H9 (cell line): ENCODE data around the gene RNF113A. TPM values are rescaled to one million over a fixed set of nuclear protein-coding genes. Genes with fewer than 3 reads are reported as not detected.
"Not testable (repeated sequence)": the region's sequence is repeated elsewhere in the genome, so short reads cannot be mapped to it uniquely, and the experiment has no call there.

Source experiments
- DNase-seq: peaks from one replicate; pipeline ENCODE4 v3.0.0-alpha.2; 2017
- H2AFZ ChIP-seq: one replicate; pipeline ENCODE4 v1.6.1; 2013; ENCODE audit warnings: mild to moderate bottlenecking, low read length, control low read depth, moderate library complexity
- H2AK5ac ChIP-seq: 2 replicates; pipeline ENCODE4 v1.6.1; 2013; ENCODE audit warnings: low read length, control low read depth, mixed read lengths; ENCODE audit not compliant: insufficient read length
- H2BK120ac ChIP-seq: one replicate; pipeline ENCODE4 v1.6.1; 2013; ENCODE audit warnings: low read depth, mild to moderate bottlenecking, low read length, control low read depth, inconsistent platforms; ENCODE audit not compliant: poor library complexity, severe bottlenecking
- H2BK12ac ChIP-seq: 2 replicates; pipeline ENCODE4 v1.6.1; 2013; ENCODE audit warnings: low read length, control low read depth, mixed read lengths, low read depth; ENCODE audit not compliant: insufficient read length
- H2BK15ac ChIP-seq: 2 replicates; pipeline ENCODE4 v1.6.1; 2013; ENCODE audit warnings: low read depth, low read length, control low read depth
- H2BK20ac ChIP-seq: one replicate; pipeline ENCODE4 v1.6.1; 2013; ENCODE audit warnings: low read depth, mild to moderate bottlenecking, low read length, control low read depth, inconsistent platforms; ENCODE audit not compliant: poor library complexity, severe bottlenecking
- H2BK5ac ChIP-seq: 2 replicates; pipeline ENCODE4 v1.6.1; 2013; ENCODE audit warnings: low read length, control low read depth, mixed read lengths; ENCODE audit not compliant: insufficient read length
- H3K14ac ChIP-seq: 2 replicates; pipeline ENCODE4 v1.6.1; 2013; ENCODE audit warnings: low read length, control low read depth; ENCODE audit not compliant: insufficient read depth
- H3K18ac ChIP-seq: 2 replicates; pipeline ENCODE4 v1.6.1; 2013; ENCODE audit warnings: low read depth, mild to moderate bottlenecking, mixed read lengths, low read length, control low read depth; ENCODE audit not compliant: insufficient read length
- H3K23ac ChIP-seq: 2 replicates; pipeline ENCODE4 v1.6.1; 2013; ENCODE audit warnings: low read length, control low read depth, mixed read lengths, low read depth; ENCODE audit not compliant: insufficient read length
- H3K23me2 ChIP-seq: 2 replicates; pipeline ENCODE4 v1.6.1; 2013; ENCODE audit warnings: low read depth, mild to moderate bottlenecking, mixed read lengths, low read length, control low read depth; ENCODE audit not compliant: insufficient read length, poor library complexity, severe bottlenecking
- H3K27ac ChIP-seq: 2 replicates; pipeline ENCODE4 v1.5.1; 2013; ENCODE audit warnings: low read length, control low read depth, mixed read lengths, low read depth; ENCODE audit not compliant: insufficient read length
- H3K27me3 ChIP-seq: 2 replicates; pipeline ENCODE4 v1.6.1; 2013; ENCODE audit warnings: low read length, control low read depth, inconsistent platforms; ENCODE audit not compliant: insufficient read depth
- H3K4ac ChIP-seq: 2 replicates; pipeline ENCODE4 v1.6.1; 2013; ENCODE audit warnings: low read depth, mild to moderate bottlenecking, control low read depth, inconsistent platforms, low read length, moderate library complexity
- H3K4me1 ChIP-seq: 2 replicates; pipeline ENCODE4 v1.6.1; 2013; ENCODE audit warnings: low read length, control low read depth, inconsistent platforms; ENCODE audit not compliant: insufficient read depth
- H3K4me2 ChIP-seq: 2 replicates; pipeline ENCODE4 v1.6.1; 2013; ENCODE audit warnings: low read length, control low read depth, mixed read lengths; ENCODE audit not compliant: insufficient read length, insufficient read depth
- H3K56ac ChIP-seq: 2 replicates; pipeline ENCODE4 v1.6.1; 2013; ENCODE audit warnings: low read depth, mild to moderate bottlenecking, mixed read lengths, low read length, control low read depth; ENCODE audit not compliant: insufficient read length
- H3K79me1 ChIP-seq: 2 replicates; pipeline ENCODE4 v1.6.1; 2013; ENCODE audit warnings: low read depth, mild to moderate bottlenecking, moderate library complexity, low read length, control low read depth, inconsistent platforms; ENCODE audit not compliant: insufficient read depth, poor library complexity, severe bottlenecking
- H3K79me2 ChIP-seq: 2 replicates; pipeline ENCODE4 v1.6.1; 2013; ENCODE audit warnings: low read length, control low read depth, inconsistent platforms; ENCODE audit not compliant: insufficient read depth
- H3K9ac ChIP-seq: 2 replicates; pipeline ENCODE4 v1.6.1; 2013; ENCODE audit warnings: low read length, control low read depth, mixed read lengths; ENCODE audit not compliant: insufficient read length; ENCODE audit errors: extremely low read depth
- H3K9me3 ChIP-seq: one replicate; pipeline ENCODE4 v1.6.1; 2013; ENCODE audit warnings: low read depth, low read length, inconsistent platforms; ENCODE audit not compliant: control insufficient read depth
- H3T11ph ChIP-seq: one replicate; pipeline ENCODE4 v1.6.1; 2013; ENCODE audit warnings: mild to moderate bottlenecking, low read length, control low read depth, inconsistent platforms
- H4K20me1 ChIP-seq: one replicate; pipeline ENCODE4 v1.6.1; 2013; ENCODE audit not compliant: control insufficient read depth, insufficient read length, insufficient read depth
- H4K5ac ChIP-seq: 2 replicates; pipeline ENCODE4 v1.6.1; 2013; ENCODE audit warnings: low read depth, mild to moderate bottlenecking, mixed read lengths, low read length, control low read depth; ENCODE audit not compliant: insufficient read length
- H4K8ac ChIP-seq: replicated peaks from 2 replicates; pipeline ENCODE4 v1.6.1; 2013; ENCODE audit warnings: low read length, control low read depth, mixed read lengths, low read depth; ENCODE audit not compliant: insufficient read length
- H4K91ac ChIP-seq: 2 replicates; pipeline ENCODE4 v1.6.1; 2013; ENCODE audit warnings: low read depth, mild to moderate bottlenecking, moderate library complexity, mixed read lengths, low read length, control low read depth; ENCODE audit not compliant: insufficient read length
- H3K27ac Mint-ChIP-seq, 3 experiments: 2 replicates in 2 of 3; 3 replicates in 1 of 3; pipeline ENCODE4 v1.8.0; 2020 to 2021; ENCODE audit warnings: mixed read lengths in 3 of 3, mild to moderate bottlenecking in 1 of 3, moderate library complexity in 1 of 3
- H3K27me3 Mint-ChIP-seq: 2 replicates; pipeline ENCODE4 v1.8.0; 2021; ENCODE audit warnings: low read depth, mild to moderate bottlenecking, moderate library complexity, mixed read lengths
- H3K36me3 Mint-ChIP-seq, 3 experiments: 2 replicates in 2 of 3; 3 replicates in 1 of 3; pipeline ENCODE4 v1.8.0; 2020 to 2021; ENCODE audit warnings: low read depth in 3 of 3, mixed read lengths in 3 of 3; ENCODE audit not compliant: insufficient read depth in 1 of 3
- H3K4me1 Mint-ChIP-seq, 2 experiments: 2 replicates each; pipeline ENCODE4 v1.8.0; 2020; ENCODE audit warnings: mixed read lengths in 2 of 2
- H3K4me3 Mint-ChIP-seq, 2 experiments: 2 replicates in 1 of 2; 3 replicates in 1 of 2; pipeline ENCODE4 v1.8.0; 2020 to 2021; ENCODE audit warnings: mild to moderate bottlenecking in 2 of 2, mixed read lengths in 2 of 2, moderate library complexity in 1 of 2
- H3K9me3 Mint-ChIP-seq, 2 experiments: 2 replicates in 1 of 2; 3 replicates in 1 of 2; pipeline ENCODE4 v1.8.0; 2020; ENCODE audit warnings: mild to moderate bottlenecking in 2 of 2, mixed read lengths in 2 of 2, moderate library complexity in 1 of 2
- CTCF ChIP-seq: fragments of 200-600 bp; sonication (generic); conservative IDR thresholded peaks from 3 replicates; pipeline ENCODE4 v1.8.0; 2021; ENCODE audit warnings: antibody characterized with exemption, mild to moderate bottlenecking
- WGBS: extraction: QIAGEN DNeasy Blood & Tissue Kit; methylation state at CpG from one replicate; pipeline ENCODE4 v1.1.7; 2013; ENCODE audit warnings: missing lambda C conversion rate, low lambda C conversion rate, mixed read lengths; ENCODE audit not compliant: insufficient read length; ENCODE audit errors: extremely low coverage; 5-methylcytosine and 5-hydroxymethylcytosine counted together
- total RNA-seq: library from RNA; stranded (reverse); gene quantifications from 2 replicates; pipeline ENCODE4 v1.2.1, GENCODE V29; 2021

The RNF113A gene
- total RNA-seq, 1 experiment from 2014 or later: 13.7 TPM

- H3K9me3 Mint-ChIP-seq: peaks cover 52 to 62% of the 10 kb centered on the region in 2 experiments
- TF ChIP-seq CTCF: no peak
- no CpG with 5 or more reads among the region's 7 CpGs for WGBS
Measured at GRCh38 chrX:119826399-119826959, 45.1 kb downstream of the RNF113A start.

GRCh38 chrX:119824221-119824620, 47.3 kb downstream of the RNF113A start:
- H3K18ac ChIP-seq, H4K8ac ChIP-seq, H3K27ac ChIP-seq, H4K20me1 ChIP-seq, DNase-seq, H4K91ac ChIP-seq, H3K79me2 ChIP-seq, H3K56ac ChIP-seq, H2BK15ac ChIP-seq, H3K14ac ChIP-seq, H2BK5ac ChIP-seq, H3K27me3 ChIP-seq, H3K79me1 ChIP-seq, H2AK5ac ChIP-seq, H3K4me1 Mint-ChIP-seq, H3K4me1 ChIP-seq, H3K23me2 ChIP-seq, H2BK20ac ChIP-seq, H3K36me3 Mint-ChIP-seq, H3K4me3 Mint-ChIP-seq, H2BK12ac ChIP-seq, H2AFZ ChIP-seq, H3K27ac Mint-ChIP-seq, H2BK120ac ChIP-seq, H3K4ac ChIP-seq, H3K9ac ChIP-seq, H3K27me3 Mint-ChIP-seq, H3K23ac ChIP-seq, H3K4me2 ChIP-seq, H3T11ph ChIP-seq, H4K5ac ChIP-seq: not testable (repeated sequence)
- peaks cover 14% of the 10 kb centered on the region for H3K9me3 ChIP-seq
- H3K9me3 Mint-ChIP-seq: peaks cover 45 to 46% of the 10 kb centered on the region in 2 experiments
- WGBS: no CpG with 5 or more reads among the region's 5 CpGs

More at GRCh38 chrX:119826399-119826959, 45.1 kb downstream of the RNF113A start:
- H3T11ph ChIP-seq: no peak overlapping the region
- H3K4me1 ChIP-seq: no peaks in the 10 kb centered on the region
- H3K14ac ChIP-seq: no peak overlapping the region
- H3K27ac Mint-ChIP-seq: no peak overlapping the region
- H3K4ac ChIP-seq: no peak overlapping the region
- no peak for DNase-seq
- H3K4me3 Mint-ChIP-seq: no peak overlapping the region
- no peaks in the 10 kb centered on the region for H4K20me1 ChIP-seq
- no peak overlapping the region for H3K56ac ChIP-seq
- no peak overlapping the region for H4K8ac ChIP-seq
- no peak overlapping the region for H2BK5ac ChIP-seq
- H3K27me3 Mint-ChIP-seq: no peaks in the 10 kb centered on the region
- no peaks in the 10 kb centered on the region for H3K4me1 Mint-ChIP-seq
- H3K27me3 ChIP-seq: no peaks in the 10 kb centered on the region
- H4K5ac ChIP-seq: no peak overlapping the region
- no peak overlapping the region for H2BK15ac ChIP-seq
- no peak overlapping the region for H3K18ac ChIP-seq
- H2AFZ ChIP-seq: no peak overlapping the region
- no peak overlapping the region for H3K27ac ChIP-seq
- no peak overlapping the region for H2AK5ac ChIP-seq
- peaks cover 15 to 27% (median 23%) of the 10 kb centered on the region in 3 experiments for H3K36me3 Mint-ChIP-seq
- H4K91ac ChIP-seq: no peak overlapping the region
- no peak overlapping the region for H3K23ac ChIP-seq
- no peak overlapping the region for H2BK12ac ChIP-seq
- no peak overlapping the region for H3K4me2 ChIP-seq
- H3K79me2 ChIP-seq: no peaks in the 10 kb centered on the region
- no peak overlapping the region for H3K9ac ChIP-seq
- H2BK120ac ChIP-seq: no peak overlapping the region
- no peak overlapping the region for H2BK20ac ChIP-seq
- H3K23me2 ChIP-seq: no peaks in the 10 kb centered on the region
- no peaks in the 10 kb centered on the region for H3K79me1 ChIP-seq
- H3K9me3 ChIP-seq: peaks cover 16% of the 10 kb centered on the region
